HepG2 (cell line): Measurements from ENCODE around the gene CTF1. TPM values are rescaled to one million over a fixed set of nuclear protein-coding genes. Genes with fewer than 3 reads are reported as not detected.

Source experiments
- ATF5 ChIP-seq: sonication (generic); formaldehyde crosslinking; IDR thresholded peaks from 2 replicates; pipeline ENCODE4 v1.4.0; 2020; ENCODE audit warnings: mild to moderate bottlenecking, low read depth, missing genetic modification reagents
- DMAP1 ChIP-seq: IDR thresholded peaks from 2 replicates; pipeline ENCODE4 v1.6.1; 2016
- KLF15 ChIP-seq: sonication (generic); formaldehyde crosslinking; IDR thresholded peaks from 2 replicates; pipeline ENCODE4 v1.8.1; 2023; ENCODE audit warnings: borderline replicate concordance, mild to moderate bottlenecking, inconsistent platforms, missing genetic modification reagents, mixed read lengths
- MEF2D ChIP-seq: sonication (generic); formaldehyde crosslinking; IDR thresholded peaks from 2 replicates; pipeline ENCODE4 v1.5.1; 2020; ENCODE audit warnings: mild to moderate bottlenecking, missing genetic modification reagents
- MLXIP ChIP-seq: sonication (generic); formaldehyde crosslinking; IDR thresholded peaks from 2 replicates; pipeline ENCODE4 v1.9.0; 2021; ENCODE audit warnings: missing genetic modification reagents, borderline replicate concordance
- SRSF4 ChIP-seq: fragments of 200-400 bp; formaldehyde crosslinking; IDR thresholded peaks from one replicate; pipeline ENCODE4 v1.6.1; 2018; ENCODE audit warnings: mild to moderate bottlenecking, low read depth, low read length, moderate library complexity; ENCODE audit not compliant: poor library complexity, severe bottlenecking
- TRAFD1 ChIP-seq: sonication (generic); formaldehyde crosslinking; IDR thresholded peaks from 2 replicates; pipeline ENCODE4 v1.5.1; 2020; ENCODE audit warnings: missing genetic modification reagents, mild to moderate bottlenecking, borderline replicate concordance
- ZNF251 ChIP-seq: sonication (generic); formaldehyde crosslinking; IDR thresholded peaks from 2 replicates; pipeline ENCODE4 v1.9.0; 2021; ENCODE audit warnings: mild to moderate bottlenecking, missing genetic modification reagents
- ZNF263 ChIP-seq: sonication (generic); formaldehyde crosslinking; IDR thresholded peaks from 2 replicates; pipeline ENCODE4 v1.4.0; 2020; ENCODE audit warnings: missing genetic modification reagents
- ZNF407 ChIP-seq: sonication (generic); formaldehyde crosslinking; IDR thresholded peaks from one replicate; pipeline ENCODE4 v1.5.1; 2020; ENCODE audit warnings: mild to moderate bottlenecking, missing genetic modification reagents; ENCODE audit errors: not compliant biosample characterization
- ZNF432 ChIP-seq: sonication (generic); formaldehyde crosslinking; IDR thresholded peaks from 2 replicates; pipeline ENCODE4 v1.5.0; 2020; ENCODE audit warnings: missing genetic modification reagents, mild to moderate bottlenecking, borderline replicate concordance
- ZNF468 ChIP-seq: sonication (generic); formaldehyde crosslinking; IDR thresholded peaks from 2 replicates; pipeline ENCODE4 v1.8.0; 2022; ENCODE audit warnings: mild to moderate bottlenecking, moderate library complexity, missing genetic modification reagents
- polyA plus RNA-seq, 8 experiments: library from polyadenylated mRNA; depleted of rRNA in 3 of 8; stranded (reverse) in 7 of 8; unstranded in 1 of 8; fragments of >200 nt; fragmentation: Illumina TruSeq in 4 of 8; extraction: Trizol in 4 of 8; gene quantifications; 2 replicates each; pipeline versions ENCODE4 v1.2.1 to v1.2.3, GENCODE V29; 2011 to 2016; ENCODE audit warnings: low read depth in 4 of 8, missing spikeins in 1 of 8, mixed read lengths in 1 of 8; ENCODE audit not compliant: insufficient read depth in 1 of 8
- total RNA-seq, 5 experiments: library from RNA; depleted of rRNA; stranded (reverse); fragments of >200 nt; fragmentation: Illumina TruSeq; extraction: Trizol; gene quantifications; 2 replicates each; pipeline ENCODE4 v1.2.3, GENCODE V29; 2016; ENCODE audit warnings: low read depth in 1 of 5

The CTF1 gene
- total and polyA plus RNA-seq, 2 of the 13 experiments (the other 11 are each of a cell fraction or from before 2014, with no cell fraction given) = 0.13 to 1.8 TPM

GRCh38 chr16:30948667-30949649 lies 52.5 kb downstream of the CTF1 start, which contains the start of gene ORAI3 (continued):
- TF ChIP-seq MLXIP (CRISPR knock-in tag) (peak; percentile 22), ZNF432 (0 out of 2 replicates have a peak, but pooled peaks have one; percentile 14), ZNF407 (no peak), MEF2D (CRISPR knock-in tag) (peak; percentile 15; the same call in 1 of the 2 replicates), DMAP1 (CRISPR knock-in tag) (peak; percentile 29; the same call in 1 of the 2 replicates), ATF5 (0 out of 2 replicates have a peak, but pooled peaks have one; percentile 15), KLF15 (peak; percentile 57; the same call in 1 of the 2 replicates), SRSF4 (peak; percentile 51), ZNF263 (CRISPR knock-in tag) (peak; percentile 35; the same call in 1 of the 2 replicates), ZNF251 (no peak), ZNF468 (CRISPR knock-in tag) (peak; percentile 40; the same call in 1 of the 2 replicates), TRAFD1 (0 out of 2 replicates have a peak, but pooled peaks have one; percentile 47)
